CD14-positive monocyte (primary cell): Measurements from ENCODE around the gene COQ3. TPM values are rescaled to one million over a fixed set of nuclear protein-coding genes. Genes with fewer than 3 reads are reported as not detected.

Source experiments
- DNase-seq, 3 donors: peaks; one replicate each; pipeline ENCODE4 v3.0.0-alpha.2; 2011 to 2022
- H2AFZ ChIP-seq: 2 replicates; pipeline ENCODE4 v1.6.0; 2012; ENCODE audit warnings: mild to moderate bottlenecking, low read depth, low read length, inconsistent platforms; ENCODE audit not compliant: insufficient read depth, poor library complexity, severe bottlenecking
- H3K27ac ChIP-seq, 2 donors: 1 replicate in 1 of 2; 2 replicates in 1 of 2; pipeline ENCODE4 v1.5.1; 2012 to 2013; ENCODE audit warnings: low read length in 2 of 2, control low read depth in 1 of 2, inconsistent platforms in 1 of 2, low read depth in 1 of 2, mild to moderate bottlenecking in 1 of 2
- H3K27me3 ChIP-seq, 2 donors: one replicate each; pipeline versions ENCODE4 v1.6.0 to v1.6.1; 2011 to 2013; ENCODE audit warnings: low read length in 2 of 2; ENCODE audit not compliant: control insufficient read depth in 2 of 2, insufficient read depth in 2 of 2
- H3K36me3 ChIP-seq, 2 donors: replicated peaks in 1 of 2; 1 replicate in 1 of 2; 2 replicates in 1 of 2; pipeline versions ENCODE4 v1.5.1 to v1.6.1; 2012 to 2013; ENCODE audit warnings: low read length in 2 of 2, control low read depth in 1 of 2, inconsistent platforms in 1 of 2, mild to moderate bottlenecking in 1 of 2; ENCODE audit not compliant: insufficient read depth in 2 of 2, control insufficient read depth in 1 of 2
- H3K4me1 ChIP-seq, 2 donors: 1 replicate in 1 of 2; 2 replicates in 1 of 2; pipeline versions ENCODE4 v1.5.1 to v1.6.1; 2012 to 2013; ENCODE audit warnings: low read length in 2 of 2, control low read depth in 1 of 2, inconsistent platforms in 1 of 2, mild to moderate bottlenecking in 1 of 2, moderate library complexity in 1 of 2; ENCODE audit not compliant: insufficient read depth in 2 of 2, control insufficient read depth in 1 of 2
- H3K4me2 ChIP-seq: replicated peaks from 2 replicates; pipeline ENCODE3; 2012; ENCODE audit warnings: low read length, moderate library complexity, mild to moderate bottlenecking; ENCODE audit not compliant: poor library complexity, severe bottlenecking; ENCODE audit errors: extremely low read depth
- H3K4me3 ChIP-seq, 3 experiments: fragments of 200-600 bp in 1 of 3; sonication (generic) in 1 of 3; replicated peaks in 1 of 3; 1 replicate in 2 of 3; 2 replicates in 1 of 3; pipeline ENCODE4 v1.5.1; 2011 to 2013; ENCODE audit warnings: low read length in 3 of 3, mild to moderate bottlenecking in 3 of 3, control low read depth in 2 of 3, low read depth in 2 of 3, inconsistent platforms in 1 of 3, moderate library complexity in 1 of 3
- H3K79me2 ChIP-seq: 2 replicates; pipeline ENCODE4 v1.6.0; 2012; ENCODE audit warnings: mild to moderate bottlenecking, control low read depth, inconsistent platforms, low read length, moderate library complexity; ENCODE audit not compliant: insufficient read depth
- H3K9ac ChIP-seq: 2 replicates; pipeline ENCODE4 v1.6.0; 2017; ENCODE audit warnings: low read length, mild to moderate bottlenecking; ENCODE audit not compliant: insufficient read depth, poor library complexity, severe bottlenecking
- H3K9me3 ChIP-seq, 2 donors: replicated peaks in 1 of 2; 1 replicate in 1 of 2; 2 replicates in 1 of 2; pipeline versions ENCODE4 v1.5.1 to v1.6.1; 2012 to 2013; ENCODE audit warnings: low read length in 2 of 2, control low read depth in 1 of 2; ENCODE audit not compliant: control insufficient read depth in 1 of 2, insufficient read depth in 1 of 2
- H4K20me1 ChIP-seq: 2 replicates; pipeline ENCODE4 v1.6.0; 2012; ENCODE audit warnings: mild to moderate bottlenecking, low read length, control low read depth, moderate library complexity; ENCODE audit not compliant: insufficient read depth
- H3K27ac Mint-ChIP-seq, 7 donors: one replicate each; pipeline ENCODE4 v1.8.0; 2020; ENCODE audit warnings: mild to moderate bottlenecking in 7 of 7, mixed read lengths in 7 of 7, moderate library complexity in 6 of 7, inconsistent platforms in 2 of 7
- H3K27me3 Mint-ChIP-seq, 3 donors: one replicate each; pipeline ENCODE4 v1.8.0; 2021 to 2022; ENCODE audit warnings: low read depth in 3 of 3, mild to moderate bottlenecking in 3 of 3, mixed read lengths in 3 of 3, moderate library complexity in 3 of 3, inconsistent platforms in 1 of 3
- H3K36me3 Mint-ChIP-seq, 2 donors: one replicate each; pipeline ENCODE4 v1.8.0; 2020; ENCODE audit warnings: mixed read lengths in 2 of 2, inconsistent platforms in 1 of 2, mild to moderate bottlenecking in 1 of 2
- H3K4me1 Mint-ChIP-seq: one replicate; pipeline ENCODE4 v1.8.0; 2020; ENCODE audit warnings: mild to moderate bottlenecking, mixed read lengths
- H3K4me3 Mint-ChIP-seq, 2 donors: one replicate each; pipeline ENCODE4 v1.8.0; 2020; ENCODE audit warnings: mild to moderate bottlenecking in 2 of 2, mixed read lengths in 2 of 2, moderate library complexity in 1 of 2
- H3K9me3 Mint-ChIP-seq, 7 donors: one replicate each; pipeline ENCODE4 v1.8.0; 2020 to 2022; ENCODE audit warnings: mixed read lengths in 7 of 7, mild to moderate bottlenecking in 6 of 7, moderate library complexity in 6 of 7, inconsistent platforms in 2 of 7
- WGBS: methylation state at CpG from one replicate; pipeline ENCODE4 v1.1.5; 2013; ENCODE audit warnings: missing lambda C conversion rate; ENCODE audit not compliant: insufficient coverage; 5-methylcytosine and 5-hydroxymethylcytosine counted together
- intact Hi-C, 2 donors: fragments of 100-400 bp; cut with micrococcal nuclease; formaldehyde crosslinking; loops; one replicate each; pipeline versions ENCODE4 v1.15.0 to v1.15.1; 2023
- polyA plus RNA-seq, 3 donors: library from polyadenylated mRNA; depleted of rRNA in 1 of 3; unstranded in 2 of 3; stranded (reverse) in 1 of 3; fragments of 300-500 nt in 2 of 3; fragments of >200 nt in 1 of 3; fragmentation: Illumina TruSeq in 2 of 3; gene quantifications; 1 replicate in 2 of 3; 2 replicates in 1 of 3; pipeline ENCODE4 v1.2.3, GENCODE V29; 2012 to 2021
- TF ChIP-seq, protein P1 (sequence below): fragments of 200-600 bp; IDR thresholded peaks from one replicate; pipeline ENCODE4 v1.8.0; 2022; ENCODE audit warnings: antibody characterized with exemption, mild to moderate bottlenecking

The COQ3 gene
- polyA plus RNA-seq, 3 donors, result 1.5 to 2.3 (median 1.6) TPM

- no peak overlapping the region for H3K27ac Mint-ChIP-seq
- intact Hi-C loops, result no loop called here
- Histone ChIP-seq H3K4me3 (no peak overlapping the region), H3K79me2 (no peaks in the 10 kb centered on the region), H3K9me3 (no peaks in the 10 kb centered on the region), H3K9ac (no peak overlapping the region), H3K4me2 (no peak overlapping the region), H4K20me1 (no peaks in the 10 kb centered on the region), H3K27ac (no peak overlapping the region), H3K27me3 (no peaks in the 10 kb centered on the region), H2AFZ (no peak overlapping the region), H3K4me1 (no peaks in the 10 kb centered on the region), H3K36me3 (no peaks in the 10 kb centered on the region)
- TF ChIP-seq, protein P1, sequence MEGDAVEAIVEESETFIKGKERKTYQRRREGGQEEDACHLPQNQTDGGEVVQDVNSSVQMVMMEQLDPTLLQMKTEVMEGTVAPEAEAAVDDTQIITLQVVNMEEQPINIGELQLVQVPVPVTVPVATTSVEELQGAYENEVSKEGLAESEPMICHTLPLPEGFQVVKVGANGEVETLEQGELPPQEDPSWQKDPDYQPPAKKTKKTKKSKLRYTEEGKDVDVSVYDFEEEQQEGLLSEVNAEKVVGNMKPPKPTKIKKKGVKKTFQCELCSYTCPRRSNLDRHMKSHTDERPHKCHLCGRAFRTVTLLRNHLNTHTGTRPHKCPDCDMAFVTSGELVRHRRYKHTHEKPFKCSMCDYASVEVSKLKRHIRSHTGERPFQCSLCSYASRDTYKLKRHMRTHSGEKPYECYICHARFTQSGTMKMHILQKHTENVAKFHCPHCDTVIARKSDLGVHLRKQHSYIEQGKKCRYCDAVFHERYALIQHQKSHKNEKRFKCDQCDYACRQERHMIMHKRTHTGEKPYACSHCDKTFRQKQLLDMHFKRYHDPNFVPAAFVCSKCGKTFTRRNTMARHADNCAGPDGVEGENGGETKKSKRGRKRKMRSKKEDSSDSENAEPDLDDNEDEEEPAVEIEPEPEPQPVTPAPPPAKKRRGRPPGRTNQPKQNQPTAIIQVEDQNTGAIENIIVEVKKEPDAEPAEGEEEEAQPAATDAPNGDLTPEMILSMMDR, result no peak
- H3K4me1 Mint-ChIP-seq, result no peaks in the 10 kb centered on the region
- H3K27me3 Mint-ChIP-seq, result peaks cover 2 to 6% (median 3%) of the 10 kb centered on the region in 3 donors
- no peaks in the 10 kb centered on the region for H3K36me3 Mint-ChIP-seq
- H3K9me3 Mint-ChIP-seq, result peaks cover 0 to 3% (median 0%) of the 10 kb centered on the region in 7 donors
- no CpG with 5 or more reads among the region's 2 CpGs for whole genome bisulfite sequencing
- H3K4me3 Mint-ChIP-seq, result no peak overlapping the region
- DNase-seq, result no peak
These were observed 27.1 kb downstream of the COQ3 start for GRCh38 chr6:99366852-99367251.

GRCh38 chr6:99364026-99364425, 30.0 kb downstream of the COQ3 start:
- Mint-ChIP-seq H3K4me3 (no peak overlapping the region), H3K27me3 (peaks cover 10 to 11% (median 10%) of the 10 kb centered on the region in 3 donors), H3K9me3 (peaks cover 0 to 3% (median 0%) of the 10 kb centered on the region in 7 donors), H3K4me1 (no peaks in the 10 kb centered on the region), H3K27ac (no peak overlapping the region), H3K36me3 (no peaks in the 10 kb centered on the region)
- no peaks in the 10 kb centered on the region for H4K20me1 ChIP-seq
- no peak overlapping the region for H3K4me3 ChIP-seq
- no peaks in the 10 kb centered on the region for H3K9me3 ChIP-seq
- H3K79me2 ChIP-seq, result no peaks in the 10 kb centered on the region
- no peak overlapping the region for H3K9ac ChIP-seq
- intact Hi-C loops, result no loop called here
- DNase-seq, result no peak
- no peak overlapping the region for H2AFZ ChIP-seq
- H3K27ac ChIP-seq, result no peak overlapping the region
- TF ChIP-seq, protein P1, result no peak
- WGBS, result no CpG with 5 or more reads among the region's 5 CpGs
- no peaks in the 10 kb centered on the region for H3K36me3 ChIP-seq
- no peak overlapping the region for H3K4me2 ChIP-seq
- H3K27me3 ChIP-seq, result no peaks in the 10 kb centered on the region
- no peaks in the 10 kb centered on the region for H3K4me1 ChIP-seq
